ENCODE measurements around the gene TNNI3K. TPM values are rescaled to one million over a fixed set of nuclear protein-coding genes. Genes with fewer than 3 reads are reported as not detected.

The TNNI3K gene
- total and polyA plus RNA-seq, 2 of the 8 experiments (the other 6 are each of a cell fraction or from before 2014, with no cell fraction given) = 0.41 to 0.48 TPM

- Histone ChIP-seq H3K36me3 (ENCODE audit: control insufficient read depth in 2 of 4, insufficient read depth in 4 of 4, low read length in 3 of 4) (no peaks in the 10 kb centered on the region), H3K4me3 (ENCODE audit: extremely low read depth in 1 of 4, insufficient read depth in 2 of 4, low read depth in 3 of 4, low read length in 4 of 4) (no peak overlapping the region), H2BK120ac (replicated peaks; ENCODE audit: low read depth, low read length) (no peak overlapping the region), H3K23ac (ENCODE audit: insufficient read length) (no peak overlapping the region), H3K4ac (replicated peaks; ENCODE audit: insufficient read length, low read depth, low read length) (no peak overlapping the region), H3K9me3 (ENCODE audit: insufficient read depth in 2 of 2, low read depth in 1 of 2, low read length in 1 of 2) (no peaks in the 10 kb centered on the region), H3K4me1 (replicated peaks in 1 of 4; ENCODE audit: control insufficient read depth in 3 of 4, insufficient read depth in 4 of 4, low read length in 3 of 4) (no peaks in the 10 kb centered on the region; a peak in 1 of 7 replicates), H2BK20ac (ENCODE audit: low read length) (no peak overlapping the region), H3K79me2 (ENCODE audit: control insufficient read depth in 1 of 2, insufficient read depth in 2 of 2, low read length in 2 of 2) (no peaks in the 10 kb centered on the region), H2BK12ac (ENCODE audit: low read depth, low read length) (no peak overlapping the region), H3K14ac (ENCODE audit: insufficient read length) (no peak overlapping the region), H4K5ac (ENCODE audit: insufficient read length, low read depth, low read length) (no peak overlapping the region), H4K8ac (ENCODE audit: extremely low read depth, insufficient read depth, low read length) (no peak overlapping the region), H4K91ac (replicated peaks; ENCODE audit: insufficient read length, low read length) (no peak overlapping the region), H2AK5ac (ENCODE audit: low read depth, low read length) (no peak overlapping the region), H3K79me1 (ENCODE audit: low read depth, low read length) (no peaks in the 10 kb centered on the region), H2AFZ (ENCODE audit: low read length) (no peak overlapping the region), H2BK5ac (ENCODE audit: low read depth, low read length) (no peak overlapping the region), H3K27me3 (replicated peaks in 1 of 4; ENCODE audit: control insufficient read depth in 3 of 4, extremely low read depth in 1 of 4, insufficient read depth in 3 of 4, low read length in 3 of 4) (no peaks in the 10 kb centered on the region), H4K20me1 (replicated peaks in 1 of 2; ENCODE audit: control insufficient read depth in 1 of 2, insufficient read depth in 2 of 2, low read length in 2 of 2) (no peaks in the 10 kb centered on the region), H3K27ac (ENCODE audit: low read depth, low read length) (no peak overlapping the region), H3K9ac (replicated peaks in 1 of 4; ENCODE audit: extremely low read depth in 1 of 4, low read depth in 3 of 4, low read length in 3 of 4) (no peak overlapping the region), H3K18ac (ENCODE audit: extremely low read depth, low read length) (no peak overlapping the region), H2BK15ac (ENCODE audit: low read length) (no peak overlapping the region), H3K56ac (replicated peaks; ENCODE audit: insufficient read length, low read depth, low read length) (no peak overlapping the region), H3K23me2 (ENCODE audit: low read depth, low read length) (no peaks in the 10 kb centered on the region), H3K4me2 (ENCODE audit: insufficient read depth in 1 of 2, low read depth in 2 of 2, low read length in 2 of 2) (no peak overlapping the region)
- DNase-seq (ENCODE audit: low read depth in 1 of 2, low spot score in 2 of 2) (no peak), FAIRE-seq (no peak)
- WGBS, 2 experiments (ENCODE audit: extremely low coverage in 1 of 2, insufficient coverage in 1 of 2, insufficient read length in 1 of 2, insufficient replicate concordance in 2 of 2, low coverage in 1 of 2, low lambda C conversion rate in 2 of 2, missing lambda C conversion rate in 1 of 2) = 93% methylated on average over 4 of the region's 6 CpGs; no CpG with 5 or more reads in 1 of the 2 experiments
- CTCF ChIA-PET (ENCODE audit: partially characterized antibody) = interaction anchor here (0.8 to 4.4 kb wide), 2 partner anchors 11 to 209 kb away, joined by 4 to 27 read pairs; no protein-coding TSS in a partner anchor
- POLR2A ChIA-PET (ENCODE audit: partially characterized antibody) = no interaction called here
- TF ChIP-seq BRCA1 (IDR thresholded peaks at IDR 0.05; ENCODE audit: low read depth, low read length) (no peak), TBP (IDR thresholded peaks at IDR 0.05; ENCODE audit: low read depth, low read length) (no peak), BACH1 (IDR thresholded peaks at IDR 0.05; ENCODE audit: low read length) (no peak), SIRT6 (IDR thresholded peaks at IDR 0.05; ENCODE audit: low read length) (no peak), SIX5 (IDR thresholded peaks at IDR 0.05; ENCODE audit: low read depth, low read length) (no peak), SP4 (IDR thresholded peaks at IDR 0.05; ENCODE audit: low read length) (no peak), ASH2L (IDR thresholded peaks at IDR 0.05; ENCODE audit: low read length) (no peak), SUZ12 (IDR thresholded peaks at IDR 0.05; ENCODE audit: low read length) (no peak), FOSL1 (IDR thresholded peaks at IDR 0.05; ENCODE audit: insufficient read depth, low read depth, low read length) (no peak)
Measured at GRCh38 chr1:74480068-74480467, 244.9 kb downstream of the TNNI3K start.

All from H1 (cell line).